IMR-90 (cell line): ENCODE measurements around the gene RCAN2. TPM values are rescaled to one million over a fixed set of nuclear protein-coding genes. Genes with fewer than 3 reads are reported as not detected.

ENCODE experiments used
- ATAC-seq: fragments of 200-7000 bp; cut with Tn5 transposase; 2 replicates; pipeline ENCODE4 v1.9.1; 2020; ENCODE audit warnings: low read depth, mild to moderate bottlenecking, moderate library complexity
- BruUV-seq: library from RNA; stranded (reverse); fragments of 400-500 nt; replicated peaks from 2 replicates; lab custom pipeline; 2021; lab: Mats Ljungman, UMichigan
- CTCF ChIA-PET: fragments of 300-600 bp; formaldehyde crosslinking; extraction: SDS; loops from one replicate; lab custom pipeline; 2021; ENCODE audit warnings: antibody characterized with exemption; lab: Yijun Ruan, JAX
- POLR2A ChIA-PET: fragments of 300-600 bp; sonication (Branson Sonifier 250); formaldehyde crosslinking; loops from one replicate; lab custom pipeline; 2022; ENCODE audit warnings: antibody characterized with exemption; ENCODE audit not compliant: unreplicated experiment; lab: Charles Lee
- DNase-seq: peaks from one replicate; pipeline ENCODE4 v3.0.0; 2013
- H2AFZ ChIP-seq: replicated peaks from 2 replicates; pipeline ENCODE3; 2013; ENCODE audit warnings: low read length, mild to moderate bottlenecking; ENCODE audit not compliant: poor library complexity
- H2AK5ac ChIP-seq: 2 replicates; pipeline ENCODE4 v1.6.1; 2013; ENCODE audit warnings: low read depth, low read length, inconsistent platforms
- H2AK9ac ChIP-seq: replicated peaks from 2 replicates; pipeline ENCODE3; 2013; ENCODE audit warnings: mild to moderate bottlenecking, low read depth, low read length, moderate library complexity; ENCODE audit not compliant: poor library complexity
- H2BK120ac ChIP-seq: 2 replicates; pipeline ENCODE4 v1.6.1; 2013; ENCODE audit warnings: low read depth, low read length, inconsistent platforms
- H2BK15ac ChIP-seq: 3 replicates; pipeline ENCODE4 v1.6.1; 2013; ENCODE audit warnings: low read depth, low read length, inconsistent platforms
- H2BK20ac ChIP-seq: 2 replicates; pipeline ENCODE4 v1.6.1; 2013; ENCODE audit warnings: low read depth, mild to moderate bottlenecking, inconsistent platforms, low read length, moderate library complexity
- H2BK5ac ChIP-seq: 2 replicates; pipeline ENCODE4 v1.6.1; 2013; ENCODE audit warnings: mild to moderate bottlenecking, low read depth, low read length, inconsistent platforms; ENCODE audit not compliant: poor library complexity, severe bottlenecking
- H3K14ac ChIP-seq: replicated peaks from 2 replicates; pipeline ENCODE4 v1.6.1; 2013; ENCODE audit warnings: low read depth, low read length, inconsistent platforms
- H3K18ac ChIP-seq: 2 replicates; pipeline ENCODE4 v1.6.1; 2013; ENCODE audit warnings: low read depth, low read length, control low read depth
- H3K23ac ChIP-seq: 2 replicates; pipeline ENCODE4 v1.6.1; 2013; ENCODE audit warnings: low read depth, low read length, inconsistent platforms
- H3K27ac ChIP-seq: 2 replicates; pipeline ENCODE4 v1.5.1; 2013; ENCODE audit warnings: mild to moderate bottlenecking, control low read depth, low read length; ENCODE audit not compliant: insufficient read depth
- H3K27me3 ChIP-seq: 2 replicates; pipeline ENCODE4 v1.6.1; 2013; ENCODE audit warnings: low read length; ENCODE audit not compliant: control insufficient read depth, insufficient read depth
- H3K36me3 ChIP-seq: 2 replicates; pipeline ENCODE4 v1.6.1; 2013; ENCODE audit warnings: low read length, mixed read lengths; ENCODE audit not compliant: control insufficient read depth, insufficient read depth
- H3K4ac ChIP-seq: 2 replicates; pipeline ENCODE4 v1.6.1; 2013; ENCODE audit warnings: low read depth, low read length, inconsistent platforms
- H3K4me1 ChIP-seq: 2 replicates; pipeline ENCODE4 v1.6.1; 2013; ENCODE audit warnings: low read length, mixed read lengths; ENCODE audit not compliant: control insufficient read depth, insufficient read depth
- H3K4me2 ChIP-seq: 2 replicates; pipeline ENCODE4 v1.6.1; 2013; ENCODE audit warnings: low read depth, mild to moderate bottlenecking, control low read depth, low read length, moderate library complexity
- H3K4me3 ChIP-seq: 2 replicates; pipeline ENCODE4 v1.5.1; 2013; ENCODE audit warnings: low read depth, mild to moderate bottlenecking, control low read depth, low read length, moderate library complexity; ENCODE audit not compliant: insufficient read depth
- H3K56ac ChIP-seq: 2 replicates; pipeline ENCODE4 v1.6.1; 2013; ENCODE audit warnings: low read length, inconsistent platforms; ENCODE audit not compliant: insufficient read depth; ENCODE audit errors: extremely low read depth
- H3K79me1 ChIP-seq, 2 experiments: 2 replicates each; pipeline ENCODE4 v1.6.1; 2013; ENCODE audit warnings: low read length in 2 of 2, inconsistent platforms in 1 of 2, low read depth in 1 of 2
- H3K9ac ChIP-seq: 2 replicates; pipeline ENCODE4 v1.6.1; 2013; ENCODE audit warnings: low read depth, low read length, control low read depth
- H3K9me1 ChIP-seq: 2 replicates; pipeline ENCODE4 v1.6.1; 2013; ENCODE audit warnings: low read length, inconsistent platforms; ENCODE audit not compliant: insufficient read depth
- H3K9me3 ChIP-seq: 2 replicates; pipeline ENCODE4 v1.6.1; 2013; ENCODE audit warnings: low read length; ENCODE audit not compliant: control insufficient read depth, insufficient read depth
- H4K20me1 ChIP-seq: 2 replicates; pipeline ENCODE4 v1.6.1; 2013; ENCODE audit warnings: low read length, inconsistent platforms; ENCODE audit not compliant: insufficient read depth
- H4K5ac ChIP-seq: 2 replicates; pipeline ENCODE4 v1.6.1; 2013; ENCODE audit warnings: mild to moderate bottlenecking, low read depth, low read length, control low read depth
- H4K8ac ChIP-seq, 2 experiments: 2 replicates each; pipeline ENCODE4 v1.6.1; 2013; ENCODE audit warnings: low read depth in 2 of 2, low read length in 2 of 2, control low read depth in 1 of 2, inconsistent platforms in 1 of 2
- H4K91ac ChIP-seq: 2 replicates; pipeline ENCODE4 v1.6.1; 2013; ENCODE audit warnings: low read depth, low read length, inconsistent platforms; ENCODE audit not compliant: insufficient read depth
- BHLHE40 ChIP-seq: fragments of 150-350 bp; IDR thresholded peaks from 2 replicates; pipeline ENCODE4 v1.6.1; 2016; ENCODE audit warnings: mild to moderate bottlenecking, low read depth, low read length
- CEBPB ChIP-seq: IDR thresholded peaks from 2 replicates; pipeline ENCODE4 v1.6.1; 2012; ENCODE audit warnings: low read depth, low read length, improper control_type of control experiment
- CHD1 ChIP-seq: IDR thresholded peaks from 2 replicates; pipeline ENCODE4 v1.6.1; 2012; ENCODE audit warnings: low read depth, low read length, improper control_type of control experiment
- CTCF ChIP-seq: conservative IDR thresholded peaks from 2 replicates; pipeline ENCODE4 v1.5.1; 2012; ENCODE audit warnings: mild to moderate bottlenecking, low read depth, low read length, improper control_type of control experiment
- ELK1 ChIP-seq: fragments of 150-350 bp; IDR thresholded peaks from 2 replicates; pipeline ENCODE4 v1.6.1; 2016; ENCODE audit warnings: low read depth, mild to moderate bottlenecking, low read length, moderate library complexity, borderline replicate concordance
- FOS ChIP-seq: fragments of 150-350 bp; IDR thresholded peaks from 2 replicates; pipeline ENCODE4 v1.6.1; 2016; ENCODE audit warnings: low read depth, low read length
- MAFK ChIP-seq: IDR thresholded peaks from 2 replicates; pipeline ENCODE4 v1.6.1; 2012; ENCODE audit warnings: low read depth, low read length, improper control_type of control experiment
- MAZ ChIP-seq: IDR thresholded peaks from 2 replicates; pipeline ENCODE4 v1.6.1; 2012; ENCODE audit warnings: low read depth, mild to moderate bottlenecking, low read length, improper control_type of control experiment, moderate library complexity, borderline replicate concordance
- MXI1 ChIP-seq: IDR thresholded peaks from 2 replicates; pipeline ENCODE4 v1.6.1; 2012; ENCODE audit warnings: low read depth, mild to moderate bottlenecking, low read length, moderate library complexity, borderline replicate concordance
- NFE2L2 ChIP-seq: fragments of 150-350 bp; IDR thresholded peaks from 2 replicates; pipeline ENCODE4 v1.6.1; 2016; ENCODE audit warnings: low read depth, mild to moderate bottlenecking, low read length
- POLR2A ChIP-seq: IDR thresholded peaks from 2 replicates; pipeline ENCODE4 v1.6.1; 2012; ENCODE audit warnings: mild to moderate bottlenecking, low read depth, low read length
- RAD21 ChIP-seq: IDR thresholded peaks from 2 replicates; pipeline ENCODE4 v1.6.1; 2012; ENCODE audit warnings: low read length, improper control_type of control experiment
- RCOR1 ChIP-seq: IDR thresholded peaks from 2 replicates; pipeline ENCODE4 v1.6.1; 2012; ENCODE audit warnings: mild to moderate bottlenecking, low read length, improper control_type of control experiment; ENCODE audit not compliant: insufficient replicate concordance
- RFX5 ChIP-seq: IDR thresholded peaks from 2 replicates; pipeline ENCODE4 v1.8.0; 2012; ENCODE audit warnings: low read depth, mild to moderate bottlenecking, low read length, moderate library complexity
- SMC3 ChIP-seq: fragments of 150-350 bp; IDR thresholded peaks from 2 replicates; pipeline ENCODE4 v1.6.1; 2016; ENCODE audit warnings: low read depth, mild to moderate bottlenecking, antibody characterized with exemption, low read length, moderate library complexity
- USF2 ChIP-seq: fragments of 150-350 bp; IDR thresholded peaks from 2 replicates; pipeline ENCODE4 v1.6.1; 2017; ENCODE audit warnings: mild to moderate bottlenecking, antibody characterized with exemption, low read length, low read depth
- dilution Hi-C: fragments of 300-500 bp; cut with HindIII; formaldehyde crosslinking; loops from one replicate; pipeline ENCODE4 v1.14.3; 2018; ENCODE audit warnings: low sequenced_read_pairs; ENCODE audit not compliant: unreplicated experiment
- in situ Hi-C: fragments of 300-500 bp; cut with MboI; formaldehyde crosslinking; loops from 3 replicates; pipeline ENCODE4 v1.14.3; 2019; ENCODE audit warnings: low sequenced_read_pairs, inconsistent platforms, mixed read lengths
- intact Hi-C: fragments of 100-400 bp; cut with micrococcal nuclease; formaldehyde crosslinking; loops from 2 replicates; pipeline ENCODE4 v1.10.0; 2022
- polyA plus RNA-seq, 3 experiments: library from polyadenylated mRNA; depleted of rRNA; stranded (reverse); fragments of >200 nt; gene quantifications; 2 replicates each; pipeline ENCODE4 v1.2.3, GENCODE V29; 2012; ENCODE audit warnings: low replicate concordance in 1 of 3
- total RNA-seq: library from RNA; depleted of rRNA; stranded (reverse); fragments of >200 nt; gene quantifications from 2 replicates; pipeline ENCODE4 v1.2.3, GENCODE V29; 2012

RCAN2 gene
- total and polyA plus RNA-seq, 2 of the 4 experiments (the other 2 are of a cell fraction) = 1.3 to 1.8 TPM

GRCh38 chr6:46422619-46423018, 68.6 kb downstream of the RCAN2 start:
- Histone ChIP-seq H4K20me1 (no peaks in the 10 kb centered on the region), H3K23ac (no peak overlapping the region), H2BK20ac (no peak overlapping the region), H4K5ac (no peak overlapping the region), H3K79me1 (no peaks in the 10 kb centered on the region), H2AK9ac (no peak overlapping the region), H2BK120ac (no peak overlapping the region), H3K4me1 (no peaks in the 10 kb centered on the region), H2BK15ac (no peak overlapping the region), H3K36me3 (no peaks in the 10 kb centered on the region), H2AK5ac (no peak overlapping the region), H3K9me1 (no peaks in the 10 kb centered on the region), H3K4ac (no peak overlapping the region), H3K18ac (no peak overlapping the region), H3K9ac (no peak overlapping the region), H3K56ac (no peak overlapping the region), H3K9me3 (no peaks in the 10 kb centered on the region), H2BK5ac (no peak overlapping the region), H3K27me3 (no peaks in the 10 kb centered on the region), H3K4me2 (no peak overlapping the region), H2AFZ (no peak overlapping the region), H4K91ac (no peak overlapping the region), H3K14ac (no peak overlapping the region), H4K8ac (no peak overlapping the region), H3K27ac (no peak overlapping the region), H3K4me3 (no peak overlapping the region)
- dilution Hi-C loops = no loop called here
- in situ Hi-C loops = loop anchor here (25.0 kb wide), 1 partner anchor 365 kb away; the partner anchor contains the start of gene MEP1A
- ChIA-PET POLR2A (no interaction called here), CTCF (no interaction called here)
- ATAC-seq = no peak
- intact Hi-C loops = no loop called here
- no peak for DNase-seq
- BruUV-seq = no TSS peak
- no peak for TF ChIP-seq SMC3
- TF ChIP-seq ELK1 = no peak
- no peak for TF ChIP-seq BHLHE40
- no peak for TF ChIP-seq RFX5
- TF ChIP-seq POLR2A = no peak
- no peak for TF ChIP-seq CEBPB
- no peak for TF ChIP-seq RAD21
- no peak for TF ChIP-seq USF2
- TF ChIP-seq MAFK = no peak
- no peak for TF ChIP-seq MXI1
- no peak for TF ChIP-seq CHD1
- no peak for TF ChIP-seq FOS
- no peak for TF ChIP-seq NFE2L2
- TF ChIP-seq RCOR1 = no peak
- no peak for TF ChIP-seq CTCF
- no peak for TF ChIP-seq MAZ
